SK-N-SH (cell line): ENCODE data around the gene STT3B. TPM values are rescaled to one million over a fixed set of nuclear protein-coding genes. Genes with fewer than 3 reads are reported as not detected.

Experiments
- CTCF ChIA-PET: fragments of 300-600, 350-600 bp; formaldehyde crosslinking; extraction: SDS; loops from one replicate; lab custom pipeline; 2021; lab: Yijun Ruan, JAX
- POLR2A ChIA-PET: fragments of 350-600 bp; sonication (Branson Sonifier 250); formaldehyde crosslinking; extraction: SDS; loops from one replicate; lab custom pipeline; 2020; ENCODE audit warnings: antibody characterized with exemption, inconsistent platforms; lab: Yijun Ruan, JAX
- DNase-seq: peaks from one replicate; pipeline ENCODE4 v3.0.0; 2012
- H2AFZ ChIP-seq: fragments of 200-600 bp; sonication (generic); 2 replicates; pipeline ENCODE4 v1.8.1; 2016; ENCODE audit warnings: antibody characterized with exemption, mild to moderate bottlenecking, low read depth
- H3F3A ChIP-seq: fragments of 200-600 bp; sonication (generic); replicated peaks from 2 replicates; pipeline ENCODE3; 2016; ENCODE audit warnings: antibody characterized with exemption, mild to moderate bottlenecking; ENCODE audit not compliant: insufficient read depth
- H3K27ac ChIP-seq, 2 experiments: fragments of 200-500 bp in 1 of 2; fragments of 200-600 bp in 1 of 2; sonication (Bioruptor generic) in 1 of 2; sonication (generic), shearing (Covaris generic) in 1 of 2; 2 replicates each; pipeline versions ENCODE4 v1.5.1 to v1.6.1; 2014 to 2016; ENCODE audit warnings: low read depth in 2 of 2, inconsistent platforms in 1 of 2, low read length in 1 of 2, mild to moderate bottlenecking in 1 of 2, mixed read lengths in 1 of 2
- H3K27me3 ChIP-seq: fragments of 200-600 bp; sonication (generic), shearing (Covaris generic); 2 replicates; pipeline ENCODE4 v1.6.1; 2016; ENCODE audit warnings: mixed run types; ENCODE audit not compliant: insufficient read depth
- H3K36me3 ChIP-seq, 2 experiments: fragments of 200-500 bp in 1 of 2; fragments of 200-600 bp in 1 of 2; sonication (Bioruptor generic) in 1 of 2; sonication (generic) in 1 of 2; replicated peaks in 1 of 2; 2 replicates each; pipeline versions ENCODE3 to v1.5.1; 2014 to 2016; ENCODE audit warnings: low read length in 1 of 2, mild to moderate bottlenecking in 1 of 2; ENCODE audit not compliant: insufficient read depth in 2 of 2, control insufficient read depth in 1 of 2
- H3K4me1 ChIP-seq, 2 experiments: fragments of 200-500 bp in 1 of 2; fragments of 200-600 bp in 1 of 2; sonication (Bioruptor generic) in 1 of 2; sonication (generic), shearing (Covaris generic) in 1 of 2; 2 replicates each; pipeline versions ENCODE4 v1.5.1 to v1.6.1; 2014 to 2016; ENCODE audit warnings: low read depth in 1 of 2, low read length in 1 of 2, mixed run types in 1 of 2; ENCODE audit not compliant: insufficient read depth in 2 of 2, control insufficient read depth in 1 of 2
- H3K4me2 ChIP-seq: fragments of 200-600 bp; sonication (generic), shearing (Covaris generic); 2 replicates; pipeline ENCODE4 v1.6.1; 2017; ENCODE audit warnings: mixed run types
- H3K4me3 ChIP-seq, 2 experiments: fragments of 200-500 bp in 1 of 2; fragments of 200-600 bp in 1 of 2; sonication (Bioruptor generic) in 1 of 2; sonication (generic), shearing (Covaris generic) in 1 of 2; 2 replicates each; pipeline versions ENCODE4 v1.5.1 to v1.8.1; 2014 to 2016; ENCODE audit warnings: low read depth in 2 of 2, inconsistent platforms in 1 of 2, low read length in 1 of 2, mild to moderate bottlenecking in 1 of 2, mixed read lengths in 1 of 2, moderate library complexity in 1 of 2
- H3K79me2 ChIP-seq: fragments of 200-600 bp; sonication (generic); 2 replicates; pipeline ENCODE4 v1.8.1; 2017; ENCODE audit warnings: mild to moderate bottlenecking; ENCODE audit not compliant: insufficient read depth
- H3K9ac ChIP-seq: fragments of 200-600 bp; sonication (generic); 2 replicates; pipeline ENCODE4 v1.6.1; 2017; ENCODE audit warnings: mixed run types
- H3K9me2 ChIP-seq: fragments of 200-600 bp; sonication (generic); 2 replicates; pipeline ENCODE4 v1.6.1; 2017; ENCODE audit warnings: mixed run types
- H3K9me3 ChIP-seq: fragments of 200-600 bp; sonication (generic); 2 replicates; pipeline ENCODE4 v1.6.1; 2017; ENCODE audit warnings: mixed run types, mild to moderate bottlenecking, moderate library complexity
- H4K20me1 ChIP-seq: fragments of 200-600 bp; sonication (generic); 2 replicates; pipeline ENCODE4 v1.6.1; 2017; ENCODE audit warnings: mild to moderate bottlenecking, mixed run types; ENCODE audit not compliant: insufficient read depth
- EP300 ChIP-seq, 2 experiments: IDR thresholded peaks; 2 replicates each; pipeline versions ENCODE4 v1.4.0 to v1.6.1; 2012; ENCODE audit warnings: borderline replicate concordance in 1 of 2, low read depth in 1 of 2, low read length in 1 of 2
- EZH2phosphoT487 ChIP-seq: fragments of 200-600 bp; sonication (generic); IDR thresholded peaks from 2 replicates; pipeline ENCODE4 v1.6.1; 2017; ENCODE audit warnings: low read depth, mixed run types, mild to moderate bottlenecking, antibody characterized with exemption, moderate library complexity, borderline replicate concordance
- FOXM1 ChIP-seq: IDR thresholded peaks from 2 replicates; pipeline ENCODE4 v1.4.0; 2012; ENCODE audit warnings: low read depth, mild to moderate bottlenecking
- GATA2 ChIP-seq: sonication (generic); formaldehyde crosslinking; IDR thresholded peaks from 2 replicates; pipeline ENCODE4 v1.5.0; 2020; ENCODE audit warnings: mild to moderate bottlenecking, missing genetic modification reagents
- IRF3 ChIP-seq: fragments of 150-350 bp; IDR thresholded peaks from 2 replicates; pipeline ENCODE4 v1.6.1; 2016; ENCODE audit warnings: mild to moderate bottlenecking, low read depth, low read length
- MEF2A ChIP-seq: IDR thresholded peaks from 2 replicates; pipeline ENCODE4 v1.4.0; 2012; ENCODE audit warnings: low read depth, borderline replicate concordance
- NRF1 ChIP-seq: IDR thresholded peaks from 2 replicates; pipeline ENCODE4 v1.6.1; 2012; ENCODE audit warnings: low read depth, mild to moderate bottlenecking, low read length
- RAD21 ChIP-seq: IDR thresholded peaks from 2 replicates; pipeline ENCODE4 v1.6.1; 2012; ENCODE audit warnings: mild to moderate bottlenecking, low read length
- RCOR1 ChIP-seq: fragments of 150-350 bp; IDR thresholded peaks from 2 replicates; pipeline ENCODE4 v1.6.1; 2017; ENCODE audit warnings: antibody characterized with exemption, low read length
- SIN3A ChIP-seq: IDR thresholded peaks from 2 replicates; pipeline ENCODE4 v1.6.1; 2012; ENCODE audit warnings: low read depth, mild to moderate bottlenecking, low read length, moderate library complexity, borderline replicate concordance
- TEAD4 ChIP-seq: IDR thresholded peaks from 2 replicates; pipeline ENCODE4 v1.4.0; 2012; ENCODE audit warnings: mild to moderate bottlenecking, borderline replicate concordance; ENCODE audit not compliant: insufficient read depth
- USF2 ChIP-seq: fragments of 150-350 bp; IDR thresholded peaks from 2 replicates; pipeline ENCODE4 v1.6.1; 2017; ENCODE audit warnings: antibody characterized with exemption, low read length, low read depth, borderline replicate concordance
- YY1 ChIP-seq: IDR thresholded peaks from 2 replicates; pipeline ENCODE4 v1.4.0; 2012; ENCODE audit warnings: low read depth, mild to moderate bottlenecking
- WGBS: methylation state at CpG from one replicate; pipeline ENCODE4 v1.1.6; 2017; ENCODE audit warnings: low lambda C conversion rate; 5-methylcytosine and 5-hydroxymethylcytosine counted together
- polyA plus RNA-seq, 3 experiments: library from polyadenylated mRNA; depleted of rRNA; stranded (reverse); fragments of >200 nt; gene quantifications; 2 replicates each; pipeline ENCODE4 v1.2.3, GENCODE V29; 2012
- TF ChIP-seq, protein P1 (sequence below): IDR thresholded peaks from 2 replicates; pipeline ENCODE4 v1.4.0; 2012; ENCODE audit warnings: low read depth, borderline replicate concordance
- TF ChIP-seq, protein P2 (sequence below): IDR thresholded peaks from 2 replicates; pipeline ENCODE4 v1.4.0; 2012; ENCODE audit warnings: low read depth, borderline replicate concordance

Gene STT3B
- polyA plus RNA-seq, 1 of the 3 experiments (the other 2 are of a cell fraction): 27.9 TPM

DNA sequence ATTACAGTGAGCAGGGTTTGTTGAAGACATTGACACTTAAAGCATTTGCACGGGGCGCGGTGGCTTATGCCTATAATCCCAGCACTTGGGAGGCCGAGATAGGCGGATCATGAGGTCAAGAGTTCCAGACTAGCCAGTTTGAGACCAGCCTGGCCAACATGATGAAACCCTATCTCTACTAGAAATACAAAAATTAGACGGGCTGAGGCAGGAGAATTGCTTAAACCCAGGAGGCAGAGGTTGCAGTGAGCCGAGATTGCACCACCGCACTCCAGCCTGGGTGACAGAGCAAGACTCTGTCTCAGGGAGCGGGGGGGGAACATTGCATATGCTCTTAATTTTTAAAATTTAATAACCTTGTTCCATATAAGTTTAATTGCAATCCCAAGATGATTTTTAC, 11.9 kb downstream of the STT3B start:
- H3K27me3 ChIP-seq: no peaks in the 10 kb centered on the region
- no peak overlapping the region for H2AFZ ChIP-seq
- ChIA-PET CTCF (interaction anchor here (1.4 to 1.8 kb wide), 2 partner anchors 12 to 224 kb away, joined by 5 read pairs; partner anchors contain the start of gene STT3B), POLR2A (interaction anchor here (2.2 kb wide), 1 partner anchor 12 kb away, joined by 10 read pairs; the partner anchor contains the start of gene STT3B)
- H4K20me1 ChIP-seq: peaks cover 46% of the 10 kb centered on the region
- H3F3A ChIP-seq: peaks cover 10% of the 10 kb centered on the region
- no peak overlapping the region for H3K4me2 ChIP-seq
- peaks cover 96% of the 10 kb centered on the region for H3K79me2 ChIP-seq
- H3K27ac ChIP-seq: no peak overlapping the region
- DNase-seq: no peak
- no peaks in the 10 kb centered on the region for H3K36me3 ChIP-seq
- TF ChIP-seq TEAD4: no peak
- no peak for TF ChIP-seq SIN3A
- no peak for TF ChIP-seq EP300 (IDR thresholded peaks at IDR 0.05; ENCODE audit: borderline replicate concordance in 1 of 2, low read depth in 1 of 2, low read length in 1 of 2)
- TF ChIP-seq YY1: no peak
- TF ChIP-seq, protein P1, sequence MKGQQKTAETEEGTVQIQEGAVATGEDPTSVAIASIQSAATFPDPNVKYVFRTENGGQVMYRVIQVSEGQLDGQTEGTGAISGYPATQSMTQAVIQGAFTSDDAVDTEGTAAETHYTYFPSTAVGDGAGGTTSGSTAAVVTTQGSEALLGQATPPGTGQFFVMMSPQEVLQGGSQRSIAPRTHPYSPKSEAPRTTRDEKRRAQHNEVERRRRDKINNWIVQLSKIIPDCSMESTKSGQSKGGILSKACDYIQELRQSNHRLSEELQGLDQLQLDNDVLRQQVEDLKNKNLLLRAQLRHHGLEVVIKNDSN: no peak
- TF ChIP-seq NRF1: no peak
- no peak for TF ChIP-seq EZH2phosphoT487
- TF ChIP-seq RCOR1: no peak
- H3K9ac ChIP-seq: no peak overlapping the region
- no peaks in the 10 kb centered on the region for H3K9me2 ChIP-seq
- H3K9me3 ChIP-seq: no peaks in the 10 kb centered on the region
- no peak overlapping the region for H3K4me3 ChIP-seq
- H3K4me1 ChIP-seq: no peaks in the 10 kb centered on the region; a peak in 2 of 4 replicates
- WGBS: 93% methylated on average over 9 of the region's 9 CpGs

GRCh38 chr3:31546162-31546561, 13.4 kb downstream of the STT3B start:
- peaks cover 14% of the 10 kb centered on the region for H3F3A ChIP-seq
- no peak for DNase-seq
- TF ChIP-seq SIN3A (no peak), MEF2A (no peak), IRF3 (no peak), RAD21 (no peak), GATA2 (CRISPR knock-in tag) (no peak), YY1 (no peak), EP300 (IDR thresholded peaks at IDR 0.05; ENCODE audit: borderline replicate concordance in 1 of 2, low read depth in 1 of 2, low read length in 1 of 2) (no peak), FOXM1 (no peak), USF2 (no peak), NRF1 (no peak), EZH2phosphoT487 (no peak)
- TF ChIP-seq, protein P2, sequence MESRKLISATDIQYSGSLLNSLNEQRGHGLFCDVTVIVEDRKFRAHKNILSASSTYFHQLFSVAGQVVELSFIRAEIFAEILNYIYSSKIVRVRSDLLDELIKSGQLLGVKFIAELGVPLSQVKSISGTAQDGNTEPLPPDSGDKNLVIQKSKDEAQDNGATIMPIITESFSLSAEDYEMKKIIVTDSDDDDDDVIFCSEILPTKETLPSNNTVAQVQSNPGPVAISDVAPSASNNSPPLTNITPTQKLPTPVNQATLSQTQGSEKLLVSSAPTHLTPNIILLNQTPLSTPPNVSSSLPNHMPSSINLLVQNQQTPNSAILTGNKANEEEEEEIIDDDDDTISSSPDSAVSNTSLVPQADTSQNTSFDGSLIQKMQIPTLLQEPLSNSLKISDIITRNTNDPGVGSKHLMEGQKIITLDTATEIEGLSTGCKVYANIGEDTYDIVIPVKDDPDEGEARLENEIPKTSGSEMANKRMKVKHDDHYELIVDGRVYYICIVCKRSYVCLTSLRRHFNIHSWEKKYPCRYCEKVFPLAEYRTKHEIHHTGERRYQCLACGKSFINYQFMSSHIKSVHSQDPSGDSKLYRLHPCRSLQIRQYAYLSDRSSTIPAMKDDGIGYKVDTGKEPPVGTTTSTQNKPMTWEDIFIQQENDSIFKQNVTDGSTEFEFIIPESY: no peak
- TF ChIP-seq, protein P1: no peak
- H3K9ac ChIP-seq: no peak overlapping the region
- H3K4me2 ChIP-seq: no peak overlapping the region
- H3K79me2 ChIP-seq: peaks cover 96% of the 10 kb centered on the region
- ChIA-PET CTCF (interaction anchor here (0.7 to 1.4 kb wide), 4 partner anchors 12 to 777 kb away, joined by 3 to 5 read pairs (median 3); partner anchors contain the start of gene STT3B), POLR2A (interaction anchor here (2.2 kb wide), 1 partner anchor 14 kb away, joined by 10 read pairs; the partner anchor contains the start of gene STT3B)
- H3K36me3 ChIP-seq: no peaks in the 10 kb centered on the region
- H3K9me3 ChIP-seq: no peaks in the 10 kb centered on the region
- no peak overlapping the region for H2AFZ ChIP-seq
- no peak overlapping the region for H3K27ac ChIP-seq
- H3K4me1 ChIP-seq: peaks cover 0 to 3% of the 10 kb centered on the region in 2 experiments; a peak in 2 of 4 replicates
- WGBS: 100% methylated on average over 1 of the region's 1 CpG
- H3K27me3 ChIP-seq: no peaks in the 10 kb centered on the region
- peaks cover 57% of the 10 kb centered on the region for H4K20me1 ChIP-seq
- no peaks in the 10 kb centered on the region for H3K9me2 ChIP-seq
- no peak overlapping the region for H3K4me3 ChIP-seq
